DND-41 (cell line): Measurements from ENCODE around the gene TXNDC2.

Experiments
- ATAC-seq: fragments of 200-7000 bp; cut with Tn5 transposase; 3 replicates; pipeline ENCODE4 v1.9.1; 2021; ENCODE audit warnings: low read depth; ENCODE audit not compliant: insufficient read depth
- DNase-seq: peaks from one replicate; pipeline ENCODE4 v3.0.0-alpha.2; 2020
- H2AFZ ChIP-seq: 2 replicates; pipeline ENCODE4 v1.6.0; 2012; ENCODE audit warnings: low read depth, low read length
- H3K27ac ChIP-seq: 2 replicates; pipeline ENCODE4 v1.5.1; 2012; ENCODE audit warnings: low read length, inconsistent platforms
- H3K27me3 ChIP-seq: fragments of 200-600 bp; sonication (generic); 2 replicates; pipeline ENCODE4 v1.6.0; 2012; ENCODE audit warnings: low read length, mild to moderate bottlenecking, inconsistent platforms; ENCODE audit not compliant: insufficient read depth, poor library complexity
- H3K36me3 ChIP-seq: 2 replicates; pipeline ENCODE4 v1.5.1; 2012; ENCODE audit warnings: low read length, inconsistent platforms; ENCODE audit not compliant: insufficient read depth
- H3K4me1 ChIP-seq: 2 replicates; pipeline ENCODE4 v1.5.1; 2012; ENCODE audit warnings: mild to moderate bottlenecking, low read length; ENCODE audit not compliant: insufficient read depth
- H3K4me2 ChIP-seq: 2 replicates; pipeline ENCODE4 v1.6.0; 2012; ENCODE audit warnings: mild to moderate bottlenecking, moderate library complexity, low read length, inconsistent platforms; ENCODE audit not compliant: insufficient read depth
- H3K4me3 ChIP-seq, 2 experiments: fragments of 200-600 bp in 1 of 2; shearing (Covaris generic) in 1 of 2; 2 replicates each; pipeline ENCODE4 v1.5.1; 2012 to 2016; ENCODE audit warnings: inconsistent platforms in 2 of 2, low read length in 2 of 2, mild to moderate bottlenecking in 2 of 2, low read depth in 1 of 2, moderate library complexity in 1 of 2
- H3K79me2 ChIP-seq: 2 replicates; pipeline ENCODE4 v1.6.0; 2012; ENCODE audit warnings: low read length, inconsistent platforms; ENCODE audit not compliant: insufficient read depth
- H3K9ac ChIP-seq: 2 replicates; pipeline ENCODE4 v1.6.0; 2012; ENCODE audit warnings: low read depth, mild to moderate bottlenecking, inconsistent platforms, low read length, moderate library complexity
- H3K9me3 ChIP-seq: 2 replicates; pipeline ENCODE4 v1.5.1; 2012; ENCODE audit warnings: low read length, moderate library complexity, mild to moderate bottlenecking, inconsistent platforms; ENCODE audit not compliant: insufficient read depth, severe bottlenecking
- H4K20me1 ChIP-seq: 2 replicates; pipeline ENCODE4 v1.6.0; 2012; ENCODE audit warnings: low read length; ENCODE audit not compliant: insufficient read depth
- EZH2 ChIP-seq: IDR thresholded peaks from 3 replicates; pipeline ENCODE4 v1.6.1; 2012; ENCODE audit warnings: borderline replicate concordance, low read depth, mild to moderate bottlenecking, moderate library complexity, low read length, inconsistent platforms; ENCODE audit not compliant: severe bottlenecking
- TF ChIP-seq, protein P1 (sequence below): IDR thresholded peaks from 2 replicates; pipeline ENCODE4 v1.5.1; 2012; ENCODE audit warnings: borderline replicate concordance, low read length, moderate library complexity, mild to moderate bottlenecking; ENCODE audit not compliant: poor library complexity, severe bottlenecking; ENCODE audit errors: extremely low read depth

The TXNDC2 gene

DNA sequence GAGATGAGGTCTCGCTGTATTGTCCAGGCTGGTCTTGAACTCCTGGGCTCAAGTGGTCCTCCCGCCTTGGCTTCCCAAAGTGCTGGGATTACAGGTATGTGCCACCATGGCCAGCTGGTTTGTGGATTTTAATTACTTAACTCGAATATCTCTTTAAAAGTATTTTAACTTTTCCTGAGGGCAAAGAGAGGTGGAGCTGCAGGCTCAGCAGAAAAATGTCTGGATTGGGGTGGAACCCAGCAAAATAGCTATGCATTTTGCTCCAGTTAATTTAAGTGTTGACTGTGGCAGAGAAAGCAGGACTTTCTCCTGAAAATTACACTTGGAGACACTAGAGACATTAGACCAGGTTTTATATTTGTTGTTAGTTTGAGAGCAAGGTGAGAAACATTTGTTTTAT, 35.5 kb upstream of the TXNDC2 start:
- peaks cover 15% of the 10 kb centered on the region for H3K27me3 ChIP-seq
- TF ChIP-seq EZH2, result no peak
- TF ChIP-seq, protein P1, sequence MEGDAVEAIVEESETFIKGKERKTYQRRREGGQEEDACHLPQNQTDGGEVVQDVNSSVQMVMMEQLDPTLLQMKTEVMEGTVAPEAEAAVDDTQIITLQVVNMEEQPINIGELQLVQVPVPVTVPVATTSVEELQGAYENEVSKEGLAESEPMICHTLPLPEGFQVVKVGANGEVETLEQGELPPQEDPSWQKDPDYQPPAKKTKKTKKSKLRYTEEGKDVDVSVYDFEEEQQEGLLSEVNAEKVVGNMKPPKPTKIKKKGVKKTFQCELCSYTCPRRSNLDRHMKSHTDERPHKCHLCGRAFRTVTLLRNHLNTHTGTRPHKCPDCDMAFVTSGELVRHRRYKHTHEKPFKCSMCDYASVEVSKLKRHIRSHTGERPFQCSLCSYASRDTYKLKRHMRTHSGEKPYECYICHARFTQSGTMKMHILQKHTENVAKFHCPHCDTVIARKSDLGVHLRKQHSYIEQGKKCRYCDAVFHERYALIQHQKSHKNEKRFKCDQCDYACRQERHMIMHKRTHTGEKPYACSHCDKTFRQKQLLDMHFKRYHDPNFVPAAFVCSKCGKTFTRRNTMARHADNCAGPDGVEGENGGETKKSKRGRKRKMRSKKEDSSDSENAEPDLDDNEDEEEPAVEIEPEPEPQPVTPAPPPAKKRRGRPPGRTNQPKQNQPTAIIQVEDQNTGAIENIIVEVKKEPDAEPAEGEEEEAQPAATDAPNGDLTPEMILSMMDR, result no peak
- H3K79me2 ChIP-seq, result no peaks in the 10 kb centered on the region
- H3K27ac ChIP-seq, result no peak overlapping the region
- no peaks in the 10 kb centered on the region for H4K20me1 ChIP-seq
- no peak overlapping the region for H2AFZ ChIP-seq
- H3K4me2 ChIP-seq, result no peak overlapping the region
- H3K9me3 ChIP-seq, result no peaks in the 10 kb centered on the region
- H3K4me3 ChIP-seq, result no peak overlapping the region
- no peak overlapping the region for H3K9ac ChIP-seq
- ATAC-seq (no peak), DNase-seq (no peak)
- no peaks in the 10 kb centered on the region for H3K36me3 ChIP-seq
- no peaks in the 10 kb centered on the region for H3K4me1 ChIP-seq

- no peak overlapping the region for H3K9ac ChIP-seq
- no peak for ATAC-seq
- no peaks in the 10 kb centered on the region for H4K20me1 ChIP-seq
- no peak overlapping the region for H3K4me3 ChIP-seq
- H3K4me1 ChIP-seq, result no peaks in the 10 kb centered on the region
- no peak overlapping the region for H3K27ac ChIP-seq
- no peaks in the 10 kb centered on the region for H3K79me2 ChIP-seq
- H3K9me3 ChIP-seq, result no peaks in the 10 kb centered on the region
- H2AFZ ChIP-seq, result no peak overlapping the region
- no peak for TF ChIP-seq EZH2
- TF ChIP-seq, protein P1, result no peak
- H3K36me3 ChIP-seq, result no peaks in the 10 kb centered on the region
- H3K4me2 ChIP-seq, result no peak overlapping the region
- peaks cover 15% of the 10 kb centered on the region for H3K27me3 ChIP-seq
- no peak for DNase-seq
Observed at GRCh38 chr18:9851511-9851910, 34.3 kb upstream of the TXNDC2 start.

DNA sequence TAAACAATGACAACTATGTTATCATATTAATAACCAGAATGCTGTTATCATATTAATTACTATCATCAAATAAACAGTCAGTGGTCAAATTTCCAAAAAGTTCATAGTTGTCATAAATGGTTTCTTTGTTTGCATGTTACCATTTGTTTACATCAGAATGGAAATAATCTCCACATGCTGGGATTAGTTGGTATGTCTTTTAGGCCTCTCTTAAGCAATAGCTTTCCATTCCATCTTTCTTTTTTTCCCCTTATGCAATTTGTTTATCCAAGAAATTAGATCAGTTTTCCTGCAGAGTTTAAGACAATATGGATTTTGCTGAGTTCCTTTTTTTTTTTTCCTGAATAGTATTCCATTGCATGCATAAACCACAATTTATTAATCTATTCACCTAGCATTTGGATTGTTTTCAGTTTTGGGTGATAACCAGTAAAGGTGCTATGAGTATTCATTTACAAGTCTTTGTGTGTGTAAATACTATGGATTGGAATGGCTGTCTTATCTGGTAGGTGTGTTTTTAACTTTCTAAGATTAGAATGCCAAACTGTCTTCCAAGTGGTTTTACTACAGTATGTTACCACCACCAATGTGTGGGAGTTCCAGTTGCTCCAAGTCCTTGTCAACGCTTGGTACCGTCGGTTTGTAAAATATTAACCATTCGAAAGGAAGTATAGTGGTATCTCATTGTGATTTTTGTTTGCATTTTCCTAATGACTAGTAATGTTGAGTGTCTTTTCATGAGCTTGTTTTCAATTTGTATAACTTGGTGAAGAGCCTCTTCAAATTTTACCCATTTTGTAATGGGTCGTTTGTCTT, 33.3 kb upstream of the TXNDC2 start:
- H3K9ac ChIP-seq, result no peak overlapping the region
- DNase-seq (no peak), ATAC-seq (no peak)
- no peak overlapping the region for H3K27ac ChIP-seq
- no peaks in the 10 kb centered on the region for H3K79me2 ChIP-seq
- no peak overlapping the region for H3K4me3 ChIP-seq
- no peak for TF ChIP-seq EZH2
- TF ChIP-seq, protein P1, result no peak
- no peaks in the 10 kb centered on the region for H3K4me1 ChIP-seq
- H3K9me3 ChIP-seq, result no peaks in the 10 kb centered on the region
- no peak overlapping the region for H3K4me2 ChIP-seq
- no peaks in the 10 kb centered on the region for H3K36me3 ChIP-seq
- no peak overlapping the region for H2AFZ ChIP-seq
- no peaks in the 10 kb centered on the region for H4K20me1 ChIP-seq
- H3K27me3 ChIP-seq, result peaks cover 10% of the 10 kb centered on the region
